ENCODE results near the gene PCK2.
A peak's percentile ranks its signal among the peaks of the same experiment; 100 is the strongest.

PCK2 gene

GRCh38 chr14:24115422-24116127 is 21.5 kb downstream of the PCK2 start:
- DNase-seq (ENCODE audit: low spot score), result no peak

- DNase-seq (ENCODE audit: low spot score), result no peak
These were observed 22.2 kb downstream of the PCK2 start for GRCh38 chr14:24116128-24116814.

DNA sequence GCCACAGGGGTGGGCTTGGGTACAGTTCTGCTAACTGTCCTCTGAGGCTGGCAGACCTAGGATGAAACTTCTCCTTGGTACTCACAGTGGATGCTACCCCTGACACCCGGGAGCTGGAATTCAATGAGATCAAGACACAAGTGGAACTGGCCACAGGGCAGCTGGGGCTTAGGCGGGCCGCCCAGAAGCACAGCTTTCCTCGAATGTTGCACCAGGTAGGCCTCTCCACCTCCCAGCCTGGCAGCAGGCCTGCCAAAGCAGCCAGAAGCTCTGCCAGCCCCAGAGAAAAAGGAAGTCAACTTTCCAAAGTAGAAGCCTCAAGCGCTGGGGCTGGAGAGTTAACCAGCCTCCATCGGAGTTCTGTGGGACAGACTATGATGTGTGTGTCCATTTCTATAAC is 23.1 kb downstream of the PCK2 start:
- DNase-seq (ENCODE audit: low spot score), result no peak

- DNase-seq (ENCODE audit: low spot score), result no peak
These were observed 25.6 kb downstream of the PCK2 start for GRCh38 chr14:24119691-24120090.

GRCh38 chr14:24121210-24121609 is 27.1 kb downstream of the PCK2 start:
- no peak for DNase-seq (ENCODE audit: low spot score)

- DNase-seq (ENCODE audit: low spot score), result no peak
These were observed 28.3 kb downstream of the PCK2 start for GRCh38 chr14:24122416-24122815.

DNA sequence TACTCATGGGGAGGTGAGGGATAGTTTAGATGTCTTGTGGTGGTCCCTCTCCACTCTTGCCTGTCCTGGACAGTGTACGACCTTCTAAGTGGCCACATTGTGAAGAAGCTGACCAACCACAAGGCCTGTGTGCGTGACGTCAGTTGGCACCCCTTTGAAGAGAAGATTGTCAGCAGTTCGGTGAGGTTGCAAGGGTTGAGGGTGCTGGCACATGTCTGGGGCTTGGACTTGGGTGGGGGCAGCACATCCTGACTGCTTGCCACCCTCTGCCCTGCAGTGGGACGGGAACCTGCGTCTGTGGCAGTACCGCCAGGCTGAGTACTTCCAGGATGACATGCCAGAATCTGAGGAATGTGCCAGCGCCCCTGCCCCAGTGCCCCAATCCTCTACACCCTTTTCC is 28.8 kb downstream of the PCK2 start:
- DNase-seq (ENCODE audit: low spot score), result no peak

GRCh38 chr14:24123424-24124417 is 29.6 kb downstream of the PCK2 start:
- no peak for DNase-seq (ENCODE audit: low spot score)

GRCh38 chr14:24126939-24127338 is 32.8 kb downstream of the PCK2 start:
- no peak for DNase-seq (ENCODE audit: low spot score)

- no peak for DNase-seq (ENCODE audit: low spot score)
These were observed 33.6 kb downstream of the PCK2 start for GRCh38 chr14:24127673-24128072.

DNA sequence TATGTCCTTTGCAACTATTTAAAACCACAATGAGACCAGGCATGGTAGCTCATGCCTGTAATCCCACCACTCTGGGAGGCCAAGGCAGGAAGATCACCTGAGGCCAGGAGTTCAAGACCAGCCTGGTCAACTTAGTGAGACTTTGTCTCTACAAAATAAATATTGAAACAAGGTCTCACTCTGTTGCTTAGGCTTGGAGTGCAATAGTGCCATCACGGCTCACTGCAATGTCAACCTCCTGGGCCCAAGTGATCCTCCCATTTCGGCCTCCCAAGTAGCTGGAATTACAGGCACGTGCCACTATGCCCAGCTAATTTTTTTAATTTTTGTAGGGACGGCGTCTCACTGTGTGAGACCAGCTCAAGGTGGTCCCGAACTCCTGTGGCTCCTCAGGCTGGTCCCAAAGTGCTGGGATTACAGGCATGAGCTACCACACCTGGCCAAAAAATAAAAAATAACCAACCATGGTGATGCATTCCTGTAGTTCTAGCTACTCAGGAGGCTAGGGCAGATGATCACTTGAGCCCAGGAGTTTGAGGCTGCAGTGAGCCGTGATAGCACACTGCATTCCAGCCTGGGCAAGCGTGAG is 35.4 kb downstream of the PCK2 start:
- no peak for DNase-seq (ENCODE audit: low spot score)

GRCh38 chr14:24130380-24130716 is 36.2 kb downstream of the PCK2 start, which contains the start of gene FITM1:
FITM1 (plus strand) TSS chr14:24130659; CDS start chr14:24131564, 905 bp downstream.
- DNase-seq (ENCODE audit: low spot score), result no peak

DNA sequence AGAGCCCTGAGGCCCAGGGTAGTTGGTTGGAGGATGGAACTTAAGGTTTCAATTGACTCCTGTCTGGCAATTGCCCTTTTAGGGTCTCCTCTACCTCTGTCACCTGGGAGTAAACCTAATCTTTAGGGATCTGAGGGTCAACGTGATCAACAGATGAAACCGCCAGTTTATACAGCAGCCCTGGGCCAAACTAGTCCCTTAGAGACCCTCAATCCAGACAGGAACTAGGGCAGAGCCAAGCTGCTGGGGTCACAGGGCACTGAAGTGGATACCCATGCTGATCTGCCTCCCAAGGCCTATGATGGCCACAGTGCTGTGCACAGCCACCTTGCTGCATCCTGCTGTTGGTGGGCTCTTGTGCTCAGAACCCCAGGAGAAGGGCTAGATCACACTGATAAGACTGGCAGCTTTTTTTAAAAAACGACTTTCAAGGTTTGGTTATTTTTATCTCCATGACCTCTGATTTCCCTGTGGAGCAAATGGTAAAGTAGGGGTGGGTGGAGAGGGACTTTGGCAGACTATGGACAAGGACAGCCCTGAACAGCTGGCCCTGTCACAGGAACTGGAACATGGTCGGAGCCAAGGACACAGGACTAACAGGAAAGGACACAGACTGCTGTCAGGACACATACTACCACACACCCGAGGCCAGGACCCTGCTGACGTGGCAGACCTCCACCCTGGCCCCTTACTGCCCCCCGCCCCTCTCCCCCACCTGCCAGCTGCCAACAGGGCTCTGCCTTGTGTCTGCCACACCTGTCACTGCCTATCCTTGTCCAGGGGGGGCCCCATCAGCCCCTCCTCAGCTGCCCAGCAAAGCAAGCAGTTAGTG is 36.8 kb downstream of the PCK2 start:
- DNase-seq (ENCODE audit: low spot score), result no peak

GRCh38 chr14:24131549-24131966 is 37.4 kb downstream of the PCK2 start:
- DNase-seq (ENCODE audit: low spot score), result no peak

GRCh38 chr14:24132061-24132685 is 38.1 kb downstream of the PCK2 start:
- peak; percentile 29 for DNase-seq (ENCODE audit: low spot score)

- DNase-seq (ENCODE audit: low spot score), result no peak
These were observed 38.9 kb downstream of the PCK2 start for GRCh38 chr14:24132976-24133375.

- DNase-seq (ENCODE audit: low spot score), result no peak
These were observed 39.6 kb downstream of the PCK2 start for GRCh38 chr14:24133735-24134134.

DNA sequence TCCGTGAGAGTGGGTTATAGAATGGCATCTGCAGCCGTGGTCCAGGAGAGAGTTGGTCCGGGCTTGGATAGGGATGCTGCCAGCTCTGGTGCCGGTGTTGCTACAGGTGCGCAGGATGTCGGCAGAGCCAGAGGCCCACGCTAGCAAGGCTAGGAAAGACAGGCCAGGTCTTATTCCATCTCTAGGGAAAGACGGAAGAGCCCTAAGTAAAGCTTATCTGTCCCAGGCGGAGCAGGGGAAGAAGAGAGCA is 41.4 kb downstream of the PCK2 start:
- DNase-seq (ENCODE audit: low spot score), result no peak

- DNase-seq (ENCODE audit: low spot score), result peak; percentile 95
These were observed 41.9 kb downstream of the PCK2 start, which contains the start of gene PSME1 for GRCh38 chr14:24135834-24136683. PSME1 (plus strand) TSS chr14:24136194; CDS start chr14:24136263, 69 bp downstream.

Measured in CD4-positive, alpha-beta T cell treated with Interleukin-15 for 4 hours (primary cell).